ENCODE results near the gene BCL6B. TPM values are rescaled to one million over a fixed set of nuclear protein-coding genes. Genes with fewer than 3 reads are reported as not detected.
A peak's percentile ranks its signal among the peaks of the same experiment; 100 is the strongest.

BCL6B gene
- total and polyA plus RNA-seq, 2 of the 4 experiments (the other 2 are of a cell fraction) = not detected

DNA sequence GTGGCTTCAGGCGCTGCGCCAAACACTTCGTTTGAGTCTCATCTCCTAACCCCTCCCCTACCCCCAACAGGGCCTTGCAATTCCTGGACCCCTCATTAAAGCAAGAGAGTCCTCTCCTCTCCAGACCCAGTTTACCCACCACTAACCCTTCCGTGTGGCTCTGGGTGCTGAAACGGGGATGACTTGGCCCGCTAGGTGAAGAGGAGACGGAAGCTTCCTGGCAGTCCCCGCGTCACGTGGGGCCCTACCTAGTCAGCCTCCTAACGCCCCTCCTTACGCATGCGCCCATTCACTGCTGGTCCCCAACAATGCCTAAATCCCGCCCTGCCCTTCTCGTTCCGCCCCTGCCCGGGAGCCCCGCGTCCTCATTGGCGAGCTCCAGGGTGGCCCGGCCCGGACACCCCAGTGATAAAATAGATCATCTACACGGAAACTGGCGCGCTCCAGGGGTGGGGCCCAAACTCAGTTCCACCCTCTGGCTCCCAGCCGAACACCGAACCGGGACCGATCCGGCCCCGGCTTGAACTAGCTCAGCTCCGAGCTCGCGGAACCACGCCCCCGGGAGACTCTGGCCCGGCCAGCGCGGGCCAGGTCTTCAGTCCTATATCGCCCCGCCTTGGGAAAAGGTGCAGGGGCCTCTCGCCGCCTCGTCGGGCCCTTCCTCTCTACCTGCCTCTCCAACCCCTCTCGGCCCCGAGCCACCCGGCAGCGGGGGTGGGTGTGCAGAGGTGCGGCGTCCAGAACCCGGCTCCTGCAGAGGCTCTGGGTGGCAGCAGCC is 12.9 kb downstream of the BCL6B start, which contains the start of gene SLC16A13:
SLC16A13 (plus strand) TSS at position 425 of the 778 bp plus-strand sequence. CDS start 368 bp downstream, outside the sequence.
- CTCF ChIA-PET = no interaction called here
- peak within 1 kb of the TSS; percentile 90 for H3K4ac ChIP-seq (ENCODE audit: low read depth, low read length)
- TF ChIP-seq POLR2A (IDR thresholded peaks at IDR 0.05; ENCODE audit: low read depth, low read length) (peak; percentile 70; the same call in 1 of the 2 replicates), ELK1 (IDR thresholded peaks at IDR 0.05; ENCODE audit: borderline replicate concordance, low read depth, low read length) (no peak), CHD1 (IDR thresholded peaks at IDR 0.05; ENCODE audit: low read depth, low read length) (no peak), CEBPB (IDR thresholded peaks at IDR 0.05; ENCODE audit: low read depth, low read length) (no peak), BHLHE40 (IDR thresholded peaks at IDR 0.05; ENCODE audit: low read depth, low read length) (peak; percentile 25; the same call in 1 of the 2 replicates), CTCF (conservative IDR thresholded peaks at IDR 0.05; ENCODE audit: low read depth, low read length) (no peak), MXI1 (IDR thresholded peaks at IDR 0.05; ENCODE audit: borderline replicate concordance, low read depth, low read length) (no peak), NFE2L2 (IDR thresholded peaks at IDR 0.05; ENCODE audit: low read depth, low read length) (no peak), RCOR1 (IDR thresholded peaks at IDR 0.05; ENCODE audit: insufficient replicate concordance, low read length) (no peak), RFX5 (IDR thresholded peaks at IDR 0.05; ENCODE audit: low read depth, low read length) (no peak), FOS (IDR thresholded peaks at IDR 0.05; ENCODE audit: low read depth, low read length) (peak; percentile 22; the same call in 1 of the 2 replicates), MAFK (IDR thresholded peaks at IDR 0.05; ENCODE audit: low read depth, low read length) (no peak), SMC3 (IDR thresholded peaks at IDR 0.05; ENCODE audit: low read depth, low read length) (no peak)
- TF ChIP-seq, protein P1, sequence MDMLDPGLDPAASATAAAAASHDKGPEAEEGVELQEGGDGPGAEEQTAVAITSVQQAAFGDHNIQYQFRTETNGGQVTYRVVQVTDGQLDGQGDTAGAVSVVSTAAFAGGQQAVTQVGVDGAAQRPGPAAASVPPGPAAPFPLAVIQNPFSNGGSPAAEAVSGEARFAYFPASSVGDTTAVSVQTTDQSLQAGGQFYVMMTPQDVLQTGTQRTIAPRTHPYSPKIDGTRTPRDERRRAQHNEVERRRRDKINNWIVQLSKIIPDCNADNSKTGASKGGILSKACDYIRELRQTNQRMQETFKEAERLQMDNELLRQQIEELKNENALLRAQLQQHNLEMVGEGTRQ (IDR thresholded peaks at IDR 0.05; ENCODE audit: low read depth, low read length) = peak; percentile 99

More for the DNA sequence above, 12.9 kb downstream of the BCL6B start, which contains the start of gene SLC16A13:
- Histone ChIP-seq H2BK5ac (ENCODE audit: low read depth, low read length, poor library complexity, severe bottlenecking) (peak within 1 kb of the TSS; percentile 71), H3K56ac (ENCODE audit: extremely low read depth, insufficient read depth, low read length) (peak within 1 kb of the TSS; percentile 85), H4K91ac (ENCODE audit: insufficient read depth, low read depth, low read length) (peak within 1 kb of the TSS; percentile 91), H3K4me1 (ENCODE audit: control insufficient read depth, insufficient read depth, low read length) (peaks cover 8% of the 10 kb centered on the region; the same call in 1 of the 2 replicates), H2BK20ac (ENCODE audit: low read depth, low read length) (peak within 1 kb of the TSS; percentile 41; the same call in 1 of the 2 replicates), H3K14ac (replicated peaks; ENCODE audit: low read depth, low read length) (peak within 1 kb of the TSS; percentile 88), H3K23ac (ENCODE audit: low read depth, low read length) (peak within 1 kb of the TSS; percentile 66), H3K36me3 (ENCODE audit: control insufficient read depth, insufficient read depth, low read length) (no peaks in the 10 kb centered on the region), H2BK120ac (ENCODE audit: low read depth, low read length) (peak within 1 kb of the TSS; percentile 53), H3K79me1 (ENCODE audit: low read depth in 1 of 2, low read length in 2 of 2) (peaks cover 5 to 17% of the 10 kb centered on the region in 2 experiments; a peak in 1 of 4 replicates), H2AK5ac (ENCODE audit: low read depth, low read length) (peak within 1 kb of the TSS; percentile 46), H4K20me1 (ENCODE audit: insufficient read depth, low read length) (no peaks in the 10 kb centered on the region), H3K9me3 (ENCODE audit: control insufficient read depth, insufficient read depth, low read length) (no peaks in the 10 kb centered on the region), H2AFZ (replicated peaks; ENCODE audit: low read length, poor library complexity) (peak within 1 kb of the TSS; percentile 97), H3K27ac (ENCODE audit: insufficient read depth, low read length) (peak within 1 kb of the TSS; percentile 71), H2BK15ac (ENCODE audit: low read depth, low read length) (peak within 1 kb of the TSS; percentile 61; the same call in 1 of the 3 replicates), H3K4me3 (ENCODE audit: insufficient read depth, low read depth, low read length) (peak within 1 kb of the TSS; percentile 60), H2AK9ac (replicated peaks; ENCODE audit: low read depth, low read length, poor library complexity) (peak within 1 kb of the TSS; percentile 97), H3K18ac (ENCODE audit: low read depth, low read length) (peak within 1 kb of the TSS; percentile 80), H4K5ac (ENCODE audit: low read depth, low read length) (peak within 1 kb of the TSS; percentile 92), H3K9ac (ENCODE audit: low read depth, low read length) (peak within 1 kb of the TSS; percentile 61), H3K4me2 (ENCODE audit: low read depth, low read length) (peak within 1 kb of the TSS; percentile 82), H3K27me3 (ENCODE audit: control insufficient read depth, insufficient read depth, low read length) (no peaks in the 10 kb centered on the region), H4K8ac (ENCODE audit: low read depth in 2 of 2, low read length in 2 of 2) (peak within 1 kb of the TSS; percentile 95 to 98), H3K9me1 (ENCODE audit: insufficient read depth, low read length) (peaks cover 8% of the 10 kb centered on the region; the same call in 1 of the 2 replicates)
- intact Hi-C loops (cut with micrococcal nuclease) = no loop called here
- in situ Hi-C loops (cut with MboI; ENCODE audit: low sequenced_read_pairs) = no loop called here
- peak; percentile 98 for ATAC-seq (ENCODE audit: low read depth)
- POLR2A ChIA-PET (ENCODE audit: unreplicated experiment) = interaction anchor here (0.5 to 0.7 kb wide), 2 partner anchors 8 to 181 kb away, joined by 4 to 6 read pairs; no protein-coding TSS in a partner anchor
- BruUV-seq (replicated peaks) = no TSS peak
- WGBS, 2 experiments (ENCODE audit: extremely low coverage in 2 of 2, insufficient read length in 1 of 2) = 0% methylated on average over 14 of the region's 52 CpGs; no CpG with 5 or more reads in 1 of the 2 experiments
- dilution Hi-C loops (cut with HindIII; ENCODE audit: low sequenced_read_pairs, unreplicated experiment) = no loop called here
- peak; percentile 94 for DNase-seq
